ENCODE data around the gene GNB5.

The GNB5 gene

DNA sequence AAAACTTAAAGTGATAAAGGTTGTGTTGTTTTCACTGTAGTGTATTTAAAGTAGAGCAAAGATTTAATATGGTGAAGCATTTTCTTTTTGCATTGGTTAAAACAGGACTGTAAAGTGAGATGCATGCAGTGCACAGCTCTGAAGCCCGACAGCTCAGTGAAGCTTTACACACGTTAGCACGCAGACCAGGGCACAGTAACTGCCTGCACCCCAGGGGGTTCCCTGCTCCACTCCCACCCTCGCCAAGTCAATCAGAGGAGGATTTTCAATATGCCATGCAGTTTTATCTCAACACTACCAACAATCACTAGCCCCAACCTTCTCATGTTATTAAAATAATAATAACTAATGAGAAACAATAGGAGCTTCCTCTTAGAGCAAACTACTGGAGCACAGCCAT is 50.5 kb downstream of the GNB5 start:
- no peak overlapping the region for H3K9ac ChIP-seq (ENCODE audit: low read depth, low read length)
- no peaks in the 10 kb centered on the region for H3K27me3 ChIP-seq (ENCODE audit: control insufficient read depth, insufficient read depth, low read length)
- peaks cover 9% of the 10 kb centered on the region; the same call in 1 of the 2 replicates for H3K4me1 ChIP-seq (ENCODE audit: control insufficient read depth, insufficient read depth, low read length)
- H3K27ac ChIP-seq (ENCODE audit: low read depth, low read length) = peak overlapping the region; percentile 39
- no peak overlapping the region for H3K4me3 ChIP-seq (ENCODE audit: low read depth, low read length)
- peaks cover 17% of the 10 kb centered on the region for H3K36me3 ChIP-seq (ENCODE audit: control insufficient read depth, insufficient read depth, low read length)
- H3K9me3 ChIP-seq (ENCODE audit: control insufficient read depth, insufficient read depth, low read length) = no peaks in the 10 kb centered on the region

GRCh38 chr15:52139599-52140462 is 51.4 kb downstream of the GNB5 start:
- Histone ChIP-seq H3K4me3 (ENCODE audit: low read depth, low read length) (no peak overlapping the region), H3K4me1 (ENCODE audit: control insufficient read depth, insufficient read depth, low read length) (peaks cover 9% of the 10 kb centered on the region; the same call in 1 of the 2 replicates), H3K9me3 (ENCODE audit: control insufficient read depth, insufficient read depth, low read length) (no peaks in the 10 kb centered on the region), H3K9ac (ENCODE audit: low read depth, low read length) (no peak overlapping the region), H3K27ac (ENCODE audit: low read depth, low read length) (peak overlapping the region; percentile 39), H3K36me3 (ENCODE audit: control insufficient read depth, insufficient read depth, low read length) (peaks cover 16% of the 10 kb centered on the region), H3K27me3 (ENCODE audit: control insufficient read depth, insufficient read depth, low read length) (no peaks in the 10 kb centered on the region)

DNA sequence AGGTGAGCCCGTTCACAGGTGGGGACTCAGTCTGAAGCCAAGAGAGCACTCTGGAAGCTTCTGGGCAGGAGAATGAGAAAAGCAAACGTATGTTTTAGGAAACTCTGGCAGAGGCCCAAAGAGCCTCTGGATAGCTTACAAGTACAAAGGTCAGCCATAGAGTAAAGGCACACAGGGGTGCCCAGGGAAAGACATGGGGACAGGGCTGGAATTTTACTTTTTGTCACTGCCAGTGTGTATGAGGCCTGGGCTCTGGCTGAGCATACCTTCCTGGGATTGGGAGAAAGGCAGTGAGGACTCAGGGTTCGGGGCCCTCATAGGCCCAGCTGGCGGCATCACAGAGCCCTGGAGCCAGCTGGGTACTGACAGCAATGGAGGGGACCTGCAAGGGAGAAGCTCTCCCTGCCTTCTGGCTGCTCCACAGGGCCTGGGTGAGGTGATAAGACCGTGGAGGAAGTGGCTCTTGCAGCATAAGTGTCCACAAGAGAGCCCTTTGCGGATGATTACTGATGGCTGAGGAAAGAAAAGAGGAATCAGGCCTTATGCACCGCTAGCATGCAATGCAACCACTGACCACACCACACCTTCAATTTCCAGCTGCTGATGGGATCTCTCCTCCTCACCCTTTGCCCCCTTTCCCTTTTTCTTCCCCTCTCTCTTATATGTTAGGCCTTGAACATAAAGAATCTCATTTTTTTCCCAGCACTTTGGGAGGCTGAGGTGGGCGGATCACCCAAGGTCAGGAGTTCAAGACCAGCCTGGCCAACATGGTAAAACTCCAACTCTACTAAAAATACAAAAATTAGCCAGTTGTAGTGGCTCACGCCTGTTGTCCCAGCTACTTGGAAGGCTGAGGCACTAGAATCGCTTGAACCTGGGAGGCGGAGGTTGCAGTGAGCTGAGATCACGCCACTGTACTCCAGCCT is 53.5 kb downstream of the GNB5 start:
- Histone ChIP-seq H3K4me1 (ENCODE audit: control insufficient read depth, insufficient read depth, low read length) (peaks cover 9% of the 10 kb centered on the region; the same call in 1 of the 2 replicates), H3K9ac (ENCODE audit: low read depth, low read length) (no peak overlapping the region), H3K27me3 (ENCODE audit: control insufficient read depth, insufficient read depth, low read length) (no peaks in the 10 kb centered on the region), H3K9me3 (ENCODE audit: control insufficient read depth, insufficient read depth, low read length) (no peaks in the 10 kb centered on the region), H3K4me3 (ENCODE audit: low read depth, low read length) (no peak overlapping the region), H3K27ac (ENCODE audit: low read depth, low read length) (no peak overlapping the region), H3K36me3 (ENCODE audit: control insufficient read depth, insufficient read depth, low read length) (peaks cover 15% of the 10 kb centered on the region)

DNA sequence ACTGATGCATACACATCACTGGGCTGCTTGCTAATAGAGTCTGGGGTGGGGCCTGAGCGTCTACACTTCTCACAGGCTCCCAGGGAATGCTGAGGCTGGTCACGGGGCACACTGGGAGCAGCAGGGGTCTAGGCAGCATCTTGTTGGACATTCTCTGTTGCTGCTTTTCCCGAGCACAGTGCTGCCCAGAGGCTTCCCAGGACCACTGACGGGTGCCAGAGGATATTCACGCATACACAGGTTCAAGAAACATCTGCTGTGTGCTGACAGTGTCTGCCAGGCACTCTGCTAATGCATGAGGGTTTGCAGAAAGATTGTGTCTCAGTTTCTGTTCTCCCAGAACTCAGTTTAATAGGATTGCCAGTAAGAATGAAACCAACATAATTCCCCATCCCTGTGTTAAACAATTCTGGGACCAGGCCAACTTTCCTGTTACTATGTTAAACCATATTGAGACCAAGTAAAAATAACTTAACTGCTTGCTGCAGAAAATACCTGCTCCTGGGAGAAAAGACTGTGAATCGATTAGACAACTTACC is 54.7 kb downstream of the GNB5 start:
- Histone ChIP-seq H3K4me3 (ENCODE audit: low read depth, low read length) (no peak overlapping the region), H3K9me3 (ENCODE audit: control insufficient read depth, insufficient read depth, low read length) (no peaks in the 10 kb centered on the region), H3K9ac (ENCODE audit: low read depth, low read length) (no peak overlapping the region), H3K27me3 (ENCODE audit: control insufficient read depth, insufficient read depth, low read length) (no peaks in the 10 kb centered on the region), H3K27ac (ENCODE audit: low read depth, low read length) (no peak overlapping the region), H3K4me1 (ENCODE audit: control insufficient read depth, insufficient read depth, low read length) (peaks cover 9% of the 10 kb centered on the region; the same call in 1 of the 2 replicates), H3K36me3 (ENCODE audit: control insufficient read depth, insufficient read depth, low read length) (peaks cover 21% of the 10 kb centered on the region)

- H3K36me3 ChIP-seq (ENCODE audit: control insufficient read depth, insufficient read depth, low read length) = peaks cover 24% of the 10 kb centered on the region
- no peak overlapping the region for H3K27ac ChIP-seq (ENCODE audit: low read depth, low read length)
- H3K9me3 ChIP-seq (ENCODE audit: control insufficient read depth, insufficient read depth, low read length) = no peaks in the 10 kb centered on the region
- no peaks in the 10 kb centered on the region for H3K27me3 ChIP-seq (ENCODE audit: control insufficient read depth, insufficient read depth, low read length)
- H3K9ac ChIP-seq (ENCODE audit: low read depth, low read length) = no peak overlapping the region
- H3K4me3 ChIP-seq (ENCODE audit: low read depth, low read length) = no peak overlapping the region
- peaks cover 1% of the 10 kb centered on the region; the same call in 1 of the 2 replicates for H3K4me1 ChIP-seq (ENCODE audit: control insufficient read depth, insufficient read depth, low read length)
Observed at GRCh38 chr15:52134502-52135144, 56.6 kb downstream of the GNB5 start.

- Histone ChIP-seq H3K36me3 (ENCODE audit: control insufficient read depth, insufficient read depth, low read length) (peaks cover 21% of the 10 kb centered on the region), H3K9me3 (ENCODE audit: control insufficient read depth, insufficient read depth, low read length) (no peaks in the 10 kb centered on the region), H3K4me1 (ENCODE audit: control insufficient read depth, insufficient read depth, low read length) (no peaks in the 10 kb centered on the region), H3K4me3 (ENCODE audit: low read depth, low read length) (no peak overlapping the region), H3K27me3 (ENCODE audit: control insufficient read depth, insufficient read depth, low read length) (no peaks in the 10 kb centered on the region), H3K9ac (ENCODE audit: low read depth, low read length) (no peak overlapping the region), H3K27ac (ENCODE audit: low read depth, low read length) (no peak overlapping the region)
Observed at GRCh38 chr15:52133510-52134220, 57.5 kb downstream of the GNB5 start.

DNA sequence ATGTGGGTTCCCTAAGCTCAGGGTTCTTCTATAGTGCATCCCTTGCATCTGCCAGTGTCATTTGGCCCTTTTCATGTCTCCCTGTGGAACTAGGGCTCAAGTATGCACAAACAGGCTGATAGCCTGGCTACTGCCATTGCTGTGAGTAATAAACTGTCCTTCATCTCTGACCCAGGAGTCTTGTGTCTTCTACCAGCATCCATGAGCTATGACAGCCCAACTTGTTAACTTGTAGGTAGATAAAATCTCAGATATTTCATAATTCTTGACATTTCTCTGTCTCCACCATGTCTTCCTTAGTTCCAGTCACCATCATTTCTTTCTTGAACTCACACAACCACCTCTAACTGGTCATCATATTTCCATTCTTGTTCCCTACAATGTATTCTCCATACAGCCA is 59.1 kb downstream of the GNB5 start:
- Histone ChIP-seq H3K4me1 (ENCODE audit: control insufficient read depth, insufficient read depth, low read length) (no peaks in the 10 kb centered on the region), H3K27ac (ENCODE audit: low read depth, low read length) (no peak overlapping the region), H3K36me3 (ENCODE audit: control insufficient read depth, insufficient read depth, low read length) (peaks cover 21% of the 10 kb centered on the region), H3K27me3 (ENCODE audit: control insufficient read depth, insufficient read depth, low read length) (no peaks in the 10 kb centered on the region), H3K9me3 (ENCODE audit: control insufficient read depth, insufficient read depth, low read length) (no peaks in the 10 kb centered on the region), H3K9ac (ENCODE audit: low read depth, low read length) (no peak overlapping the region), H3K4me3 (ENCODE audit: low read depth, low read length) (no peak overlapping the region)

GRCh38 chr15:52128568-52128967 is 62.6 kb downstream of the GNB5 start:
- Histone ChIP-seq H3K9ac (ENCODE audit: low read depth, low read length) (no peak overlapping the region), H3K4me1 (ENCODE audit: control insufficient read depth, insufficient read depth, low read length) (no peaks in the 10 kb centered on the region), H3K27me3 (ENCODE audit: control insufficient read depth, insufficient read depth, low read length) (no peaks in the 10 kb centered on the region), H3K36me3 (ENCODE audit: control insufficient read depth, insufficient read depth, low read length) (peaks cover 14% of the 10 kb centered on the region), H3K27ac (ENCODE audit: low read depth, low read length) (no peak overlapping the region), H3K9me3 (ENCODE audit: control insufficient read depth, insufficient read depth, low read length) (no peaks in the 10 kb centered on the region), H3K4me3 (ENCODE audit: low read depth, low read length) (no peak overlapping the region)

DNA sequence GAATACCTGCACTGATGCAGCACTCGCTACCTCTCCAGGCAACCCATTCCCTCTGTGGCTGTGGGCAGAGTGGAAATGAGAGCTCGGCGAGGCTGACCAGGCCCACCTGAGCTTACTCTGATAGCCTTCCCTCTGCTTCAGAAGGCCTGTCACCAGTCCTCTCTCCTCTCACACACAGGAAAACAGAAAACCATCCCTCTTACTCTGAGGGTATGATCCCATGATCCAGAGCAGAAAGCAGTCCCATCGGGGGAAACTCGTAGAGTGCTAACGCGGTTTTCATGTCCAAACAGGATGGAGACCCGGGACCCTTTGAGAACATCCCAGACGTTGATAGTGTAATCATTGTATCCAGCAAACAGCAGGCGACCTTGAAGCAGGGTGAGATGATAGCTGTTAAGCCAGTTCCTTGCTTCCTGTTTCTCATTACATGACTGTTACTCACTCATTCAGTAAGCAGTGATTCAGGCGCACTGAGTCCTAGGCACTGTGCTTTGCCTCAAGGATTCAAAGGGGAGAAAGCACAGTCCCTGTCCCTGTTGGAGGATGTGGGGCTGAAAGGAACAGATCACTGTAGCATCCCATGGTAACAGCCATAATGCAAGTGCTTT is 66.8 kb downstream of the GNB5 start:
- no peak overlapping the region for H3K4me3 ChIP-seq (ENCODE audit: low read depth, low read length)
- H3K9me3 ChIP-seq (ENCODE audit: control insufficient read depth, insufficient read depth, low read length) = no peaks in the 10 kb centered on the region
- H3K4me1 ChIP-seq (ENCODE audit: control insufficient read depth, insufficient read depth, low read length) = no peaks in the 10 kb centered on the region
- H3K27me3 ChIP-seq (ENCODE audit: control insufficient read depth, insufficient read depth, low read length) = no peaks in the 10 kb centered on the region
- H3K9ac ChIP-seq (ENCODE audit: low read depth, low read length) = no peak overlapping the region
- no peak overlapping the region for H3K27ac ChIP-seq (ENCODE audit: low read depth, low read length)
- H3K36me3 ChIP-seq (ENCODE audit: control insufficient read depth, insufficient read depth, low read length) = peaks cover 12% of the 10 kb centered on the region; the same call in 1 of the 2 replicates

DNA sequence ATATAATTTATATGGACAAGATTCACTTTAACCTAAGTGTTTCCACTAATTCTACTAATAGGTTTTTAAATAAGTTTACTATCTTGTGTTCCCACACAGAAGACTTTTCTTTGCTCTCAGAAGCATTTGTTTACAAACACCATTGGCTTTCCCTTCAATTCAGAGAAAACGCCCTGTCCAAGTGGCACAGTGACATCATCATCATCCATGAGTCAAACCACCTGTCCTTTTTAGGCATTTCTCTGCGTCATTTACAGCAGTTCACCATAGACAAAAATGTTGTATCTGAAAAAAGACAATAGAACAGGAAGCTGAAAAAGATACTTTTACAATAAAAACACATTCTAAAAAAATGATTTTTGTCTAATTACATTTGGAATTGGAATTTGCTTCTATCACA is 69.3 kb downstream of the GNB5 start:
- Histone ChIP-seq H3K27ac (ENCODE audit: low read depth, low read length) (no peak overlapping the region), H3K4me1 (ENCODE audit: control insufficient read depth, insufficient read depth, low read length) (no peaks in the 10 kb centered on the region), H3K4me3 (ENCODE audit: low read depth, low read length) (no peak overlapping the region), H3K9me3 (ENCODE audit: control insufficient read depth, insufficient read depth, low read length) (no peaks in the 10 kb centered on the region), H3K9ac (ENCODE audit: low read depth, low read length) (no peak overlapping the region), H3K36me3 (ENCODE audit: control insufficient read depth, insufficient read depth, low read length) (peaks cover 12% of the 10 kb centered on the region; the same call in 1 of the 2 replicates), H3K27me3 (ENCODE audit: control insufficient read depth, insufficient read depth, low read length) (no peaks in the 10 kb centered on the region)
